H9 (cell line): ENCODE measurements around the gene DCT. TPM values are rescaled to one million over a fixed set of nuclear protein-coding genes. Genes with fewer than 3 reads are reported as not detected.

Experiments used
- DNase-seq: peaks from one replicate; pipeline ENCODE4 v3.0.0-alpha.2; 2017
- H2AFZ ChIP-seq: one replicate; pipeline ENCODE4 v1.6.1; 2013; ENCODE audit warnings: mild to moderate bottlenecking, low read length, control low read depth, moderate library complexity
- H2AK5ac ChIP-seq: 2 replicates; pipeline ENCODE4 v1.6.1; 2013; ENCODE audit warnings: low read length, control low read depth, mixed read lengths; ENCODE audit not compliant: insufficient read length
- H2BK120ac ChIP-seq: one replicate; pipeline ENCODE4 v1.6.1; 2013; ENCODE audit warnings: low read depth, mild to moderate bottlenecking, low read length, control low read depth, inconsistent platforms; ENCODE audit not compliant: poor library complexity, severe bottlenecking
- H2BK12ac ChIP-seq: 2 replicates; pipeline ENCODE4 v1.6.1; 2013; ENCODE audit warnings: low read length, control low read depth, mixed read lengths, low read depth; ENCODE audit not compliant: insufficient read length
- H2BK15ac ChIP-seq: 2 replicates; pipeline ENCODE4 v1.6.1; 2013; ENCODE audit warnings: low read depth, low read length, control low read depth
- H2BK20ac ChIP-seq: one replicate; pipeline ENCODE4 v1.6.1; 2013; ENCODE audit warnings: low read depth, mild to moderate bottlenecking, low read length, control low read depth, inconsistent platforms; ENCODE audit not compliant: poor library complexity, severe bottlenecking
- H2BK5ac ChIP-seq: 2 replicates; pipeline ENCODE4 v1.6.1; 2013; ENCODE audit warnings: low read length, control low read depth, mixed read lengths; ENCODE audit not compliant: insufficient read length
- H3K14ac ChIP-seq: 2 replicates; pipeline ENCODE4 v1.6.1; 2013; ENCODE audit warnings: low read length, control low read depth; ENCODE audit not compliant: insufficient read depth
- H3K18ac ChIP-seq: 2 replicates; pipeline ENCODE4 v1.6.1; 2013; ENCODE audit warnings: low read depth, mild to moderate bottlenecking, mixed read lengths, low read length, control low read depth; ENCODE audit not compliant: insufficient read length
- H3K23ac ChIP-seq: 2 replicates; pipeline ENCODE4 v1.6.1; 2013; ENCODE audit warnings: low read length, control low read depth, mixed read lengths, low read depth; ENCODE audit not compliant: insufficient read length
- H3K23me2 ChIP-seq: 2 replicates; pipeline ENCODE4 v1.6.1; 2013; ENCODE audit warnings: low read depth, mild to moderate bottlenecking, mixed read lengths, low read length, control low read depth; ENCODE audit not compliant: insufficient read length, poor library complexity, severe bottlenecking
- H3K27ac ChIP-seq: 2 replicates; pipeline ENCODE4 v1.5.1; 2013; ENCODE audit warnings: low read length, control low read depth, mixed read lengths, low read depth; ENCODE audit not compliant: insufficient read length
- H3K27me3 ChIP-seq: 2 replicates; pipeline ENCODE4 v1.6.1; 2013; ENCODE audit warnings: low read length, control low read depth, inconsistent platforms; ENCODE audit not compliant: insufficient read depth
- H3K4ac ChIP-seq: 2 replicates; pipeline ENCODE4 v1.6.1; 2013; ENCODE audit warnings: low read depth, mild to moderate bottlenecking, control low read depth, inconsistent platforms, low read length, moderate library complexity
- H3K4me1 ChIP-seq: 2 replicates; pipeline ENCODE4 v1.6.1; 2013; ENCODE audit warnings: low read length, control low read depth, inconsistent platforms; ENCODE audit not compliant: insufficient read depth
- H3K4me2 ChIP-seq: 2 replicates; pipeline ENCODE4 v1.6.1; 2013; ENCODE audit warnings: low read length, control low read depth, mixed read lengths; ENCODE audit not compliant: insufficient read length, insufficient read depth
- H3K56ac ChIP-seq: 2 replicates; pipeline ENCODE4 v1.6.1; 2013; ENCODE audit warnings: low read depth, mild to moderate bottlenecking, mixed read lengths, low read length, control low read depth; ENCODE audit not compliant: insufficient read length
- H3K79me1 ChIP-seq: 2 replicates; pipeline ENCODE4 v1.6.1; 2013; ENCODE audit warnings: low read depth, mild to moderate bottlenecking, moderate library complexity, low read length, control low read depth, inconsistent platforms; ENCODE audit not compliant: insufficient read depth, poor library complexity, severe bottlenecking
- H3K79me2 ChIP-seq: 2 replicates; pipeline ENCODE4 v1.6.1; 2013; ENCODE audit warnings: low read length, control low read depth, inconsistent platforms; ENCODE audit not compliant: insufficient read depth
- H3K9ac ChIP-seq: 2 replicates; pipeline ENCODE4 v1.6.1; 2013; ENCODE audit warnings: low read length, control low read depth, mixed read lengths; ENCODE audit not compliant: insufficient read length; ENCODE audit errors: extremely low read depth
- H3K9me3 ChIP-seq: one replicate; pipeline ENCODE4 v1.6.1; 2013; ENCODE audit warnings: low read depth, low read length, inconsistent platforms; ENCODE audit not compliant: control insufficient read depth
- H3T11ph ChIP-seq: one replicate; pipeline ENCODE4 v1.6.1; 2013; ENCODE audit warnings: mild to moderate bottlenecking, low read length, control low read depth, inconsistent platforms
- H4K20me1 ChIP-seq: one replicate; pipeline ENCODE4 v1.6.1; 2013; ENCODE audit not compliant: control insufficient read depth, insufficient read length, insufficient read depth
- H4K5ac ChIP-seq: 2 replicates; pipeline ENCODE4 v1.6.1; 2013; ENCODE audit warnings: low read depth, mild to moderate bottlenecking, mixed read lengths, low read length, control low read depth; ENCODE audit not compliant: insufficient read length
- H4K8ac ChIP-seq: replicated peaks from 2 replicates; pipeline ENCODE4 v1.6.1; 2013; ENCODE audit warnings: low read length, control low read depth, mixed read lengths, low read depth; ENCODE audit not compliant: insufficient read length
- H4K91ac ChIP-seq: 2 replicates; pipeline ENCODE4 v1.6.1; 2013; ENCODE audit warnings: low read depth, mild to moderate bottlenecking, moderate library complexity, mixed read lengths, low read length, control low read depth; ENCODE audit not compliant: insufficient read length
- H3K27ac Mint-ChIP-seq, 3 experiments: 2 replicates in 2 of 3; 3 replicates in 1 of 3; pipeline ENCODE4 v1.8.0; 2020 to 2021; ENCODE audit warnings: mixed read lengths in 3 of 3, mild to moderate bottlenecking in 1 of 3, moderate library complexity in 1 of 3
- H3K27me3 Mint-ChIP-seq: 2 replicates; pipeline ENCODE4 v1.8.0; 2021; ENCODE audit warnings: low read depth, mild to moderate bottlenecking, moderate library complexity, mixed read lengths
- H3K36me3 Mint-ChIP-seq, 3 experiments: 2 replicates in 2 of 3; 3 replicates in 1 of 3; pipeline ENCODE4 v1.8.0; 2020 to 2021; ENCODE audit warnings: low read depth in 3 of 3, mixed read lengths in 3 of 3; ENCODE audit not compliant: insufficient read depth in 1 of 3
- H3K4me1 Mint-ChIP-seq, 2 experiments: 2 replicates each; pipeline ENCODE4 v1.8.0; 2020; ENCODE audit warnings: mixed read lengths in 2 of 2
- H3K4me3 Mint-ChIP-seq, 2 experiments: 2 replicates in 1 of 2; 3 replicates in 1 of 2; pipeline ENCODE4 v1.8.0; 2020 to 2021; ENCODE audit warnings: mild to moderate bottlenecking in 2 of 2, mixed read lengths in 2 of 2, moderate library complexity in 1 of 2
- H3K9me3 Mint-ChIP-seq, 2 experiments: 2 replicates in 1 of 2; 3 replicates in 1 of 2; pipeline ENCODE4 v1.8.0; 2020; ENCODE audit warnings: mild to moderate bottlenecking in 2 of 2, mixed read lengths in 2 of 2, moderate library complexity in 1 of 2
- WGBS: extraction: QIAGEN DNeasy Blood & Tissue Kit; methylation state at CpG from one replicate; pipeline ENCODE4 v1.1.7; 2013; ENCODE audit warnings: missing lambda C conversion rate, low lambda C conversion rate, mixed read lengths; ENCODE audit not compliant: insufficient read length; ENCODE audit errors: extremely low coverage; 5-methylcytosine and 5-hydroxymethylcytosine counted together
- total RNA-seq: library from RNA; stranded (reverse); gene quantifications from 2 replicates; pipeline ENCODE4 v1.2.1, GENCODE V29; 2021
- TF ChIP-seq, protein P1 (sequence below): fragments of 200-600 bp; sonication (generic); conservative IDR thresholded peaks from 3 replicates; pipeline ENCODE4 v1.8.0; 2021; ENCODE audit warnings: antibody characterized with exemption, mild to moderate bottlenecking

DCT gene
- total RNA-seq, 1 experiment from 2014 or later, result not detected

- Mint-ChIP-seq H3K4me3 (no peak overlapping the region), H3K4me1 (peaks cover 8 to 13% of the 10 kb centered on the region in 2 experiments; a peak in 3 of 4 replicates), H3K9me3 (no peaks in the 10 kb centered on the region), H3K36me3 (peaks cover 0 to 4% (median 0%) of the 10 kb centered on the region in 3 experiments; a peak in 2 of 7 replicates), H3K27me3 (no peaks in the 10 kb centered on the region), H3K27ac (no peak overlapping the region)
- Histone ChIP-seq H4K5ac (no peak overlapping the region), H2BK12ac (no peak overlapping the region), H3K18ac (no peak overlapping the region), H3T11ph (no peak overlapping the region), H3K4ac (no peak overlapping the region), H4K20me1 (no peaks in the 10 kb centered on the region), H3K79me1 (no peaks in the 10 kb centered on the region), H3K23me2 (no peaks in the 10 kb centered on the region), H3K27me3 (no peaks in the 10 kb centered on the region), H3K4me1 (peaks cover 4% of the 10 kb centered on the region; the same call in 1 of the 2 replicates), H3K4me2 (no peak overlapping the region), H2BK5ac (no peak overlapping the region), H3K56ac (no peak overlapping the region), H3K14ac (no peak overlapping the region), H4K91ac (no peak overlapping the region), H3K9ac (no peak overlapping the region), H2BK20ac (no peak overlapping the region), H3K9me3 (no peaks in the 10 kb centered on the region), H3K27ac (no peak overlapping the region), H3K23ac (no peak overlapping the region), H4K8ac (no peak overlapping the region), H2BK15ac (no peak overlapping the region), H3K79me2 (no peaks in the 10 kb centered on the region), H2AFZ (no peak overlapping the region), H2BK120ac (no peak overlapping the region), H2AK5ac (no peak overlapping the region)
- TF ChIP-seq, protein P1, sequence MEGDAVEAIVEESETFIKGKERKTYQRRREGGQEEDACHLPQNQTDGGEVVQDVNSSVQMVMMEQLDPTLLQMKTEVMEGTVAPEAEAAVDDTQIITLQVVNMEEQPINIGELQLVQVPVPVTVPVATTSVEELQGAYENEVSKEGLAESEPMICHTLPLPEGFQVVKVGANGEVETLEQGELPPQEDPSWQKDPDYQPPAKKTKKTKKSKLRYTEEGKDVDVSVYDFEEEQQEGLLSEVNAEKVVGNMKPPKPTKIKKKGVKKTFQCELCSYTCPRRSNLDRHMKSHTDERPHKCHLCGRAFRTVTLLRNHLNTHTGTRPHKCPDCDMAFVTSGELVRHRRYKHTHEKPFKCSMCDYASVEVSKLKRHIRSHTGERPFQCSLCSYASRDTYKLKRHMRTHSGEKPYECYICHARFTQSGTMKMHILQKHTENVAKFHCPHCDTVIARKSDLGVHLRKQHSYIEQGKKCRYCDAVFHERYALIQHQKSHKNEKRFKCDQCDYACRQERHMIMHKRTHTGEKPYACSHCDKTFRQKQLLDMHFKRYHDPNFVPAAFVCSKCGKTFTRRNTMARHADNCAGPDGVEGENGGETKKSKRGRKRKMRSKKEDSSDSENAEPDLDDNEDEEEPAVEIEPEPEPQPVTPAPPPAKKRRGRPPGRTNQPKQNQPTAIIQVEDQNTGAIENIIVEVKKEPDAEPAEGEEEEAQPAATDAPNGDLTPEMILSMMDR, result no peak
- no CpG with 5 or more reads among the region's 5 CpGs for WGBS
- no peak for DNase-seq
Observed at GRCh38 chr13:94395860-94396259, 83.6 kb downstream of the DCT start.
